GM19455 (cell line): ENCODE results near the gene POU3F2.

Experiments
- ATAC-seq: cut with Tn5 transposase; IDR thresholded peaks from one replicate; pipeline ENCODE4 v1.9.1; 2021; ENCODE audit not compliant: unreplicated experiment

The POU3F2 gene

GRCh38 chr6:98834060-98835031 lies at the start of gene POU3F2:
POU3F2 (plus strand) TSS chr6:98834574; CDS start chr6:98834874, 300 bp downstream.
- ATAC-seq = peak; percentile 48

GRCh38 chr6:98787435-98787834 lies 46.9 kb upstream of the POU3F2 start:
- no peak for ATAC-seq

GRCh38 chr6:98787961-98788360 lies 46.4 kb upstream of the POU3F2 start:
- no peak for ATAC-seq

GRCh38 chr6:98794307-98794842 lies 40.0 kb upstream of the POU3F2 start:
- no peak for ATAC-seq

- no peak for ATAC-seq
These were observed 37.0 kb upstream of the POU3F2 start for GRCh38 chr6:98797217-98797994.

GRCh38 chr6:98800866-98801265 lies 33.5 kb upstream of the POU3F2 start:
- ATAC-seq = no peak

GRCh38 chr6:98808541-98809210 lies 25.7 kb upstream of the POU3F2 start:
- no peak for ATAC-seq

- ATAC-seq = no peak
These were observed 22.2 kb upstream of the POU3F2 start for GRCh38 chr6:98812220-98812619.

GRCh38 chr6:98816799-98817198 lies 17.6 kb upstream of the POU3F2 start:
- ATAC-seq = no peak

- no peak for ATAC-seq
These were observed 12.5 kb upstream of the POU3F2 start for GRCh38 chr6:98821756-98822405.

- no peak for ATAC-seq
These were observed 10.8 kb upstream of the POU3F2 start for GRCh38 chr6:98823428-98824161.

GRCh38 chr6:98824162-98824901 lies 10.0 kb upstream of the POU3F2 start:
- ATAC-seq = no peak

- ATAC-seq = no peak
These were observed 9.3 kb upstream of the POU3F2 start for GRCh38 chr6:98824902-98825599.

- no peak for ATAC-seq
These were observed 8.7 kb upstream of the POU3F2 start for GRCh38 chr6:98825600-98826230.

- no peak for ATAC-seq
These were observed 6.8 kb upstream of the POU3F2 start for GRCh38 chr6:98827295-98828159.

- no peak for ATAC-seq
These were observed 6.1 kb upstream of the POU3F2 start for GRCh38 chr6:98828211-98828788.

GRCh38 chr6:98828941-98829411 lies 5.4 kb upstream of the POU3F2 start:
- ATAC-seq = no peak
